ENCODE measurements around the gene USP32. TPM values are rescaled to one million over a fixed set of nuclear protein-coding genes. Genes with fewer than 3 reads are reported as not detected.
"Not testable (repeated sequence)": the region's sequence is repeated elsewhere in the genome, so short reads cannot be mapped to it uniquely, and the experiment has no call there.

Gene USP32
- total RNA-seq, 1 experiment from 2014 or later, result 36.2 TPM

- DNase-seq (ENCODE audit: low read depth), result no peak
Measured at GRCh38 chr17:60403962-60404361, 12.0 kb upstream of the USP32 start.

GRCh38 chr17:60403523-60403810, 11.5 kb upstream of the USP32 start:
- no peak for DNase-seq (ENCODE audit: low read depth)

- DNase-seq (ENCODE audit: low read depth), result no peak
Measured at GRCh38 chr17:60401819-60402218, 9.9 kb upstream of the USP32 start.

- DNase-seq (ENCODE audit: low read depth), result no peak
Measured at GRCh38 chr17:60398227-60398959, 6.5 kb upstream of the USP32 start.

- DNase-seq (ENCODE audit: low read depth), result no peak
Measured at GRCh38 chr17:60396412-60396811, 4.5 kb upstream of the USP32 start.

- DNase-seq (ENCODE audit: low read depth), result no peak
Measured at GRCh38 chr17:60395508-60396065, 3.7 kb upstream of the USP32 start.

- DNase-seq (ENCODE audit: low read depth), result no peak
Measured at GRCh38 chr17:60393840-60394723, 2.1 kb upstream of the USP32 start.

- peak; percentile 77 for DNase-seq (ENCODE audit: low read depth)
Measured at GRCh38 chr17:60392845-60393702, 1.1 kb upstream of the USP32 start.

- DNase-seq (ENCODE audit: low read depth), result no peak
Measured at GRCh38 chr17:60391471-60392041, 377 bp downstream of the USP32 start.

GRCh38 chr17:60390925-60391470, 935 bp downstream of the USP32 start:
- DNase-seq (ENCODE audit: low read depth), result peak; percentile 56

- DNase-seq (ENCODE audit: low read depth), result peak; percentile 39
Measured at GRCh38 chr17:60390186-60390585, 1.7 kb downstream of the USP32 start.

- no peak for DNase-seq (ENCODE audit: low read depth)
Measured at GRCh38 chr17:60388742-60389141, 3.2 kb downstream of the USP32 start.

- DNase-seq (ENCODE audit: low read depth), result no peak
Measured at GRCh38 chr17:60387666-60388065, 4.3 kb downstream of the USP32 start.

- DNase-seq (ENCODE audit: low read depth), result no peak
Measured at GRCh38 chr17:60386147-60387058, 5.5 kb downstream of the USP32 start.

- DNase-seq (ENCODE audit: low read depth), result not testable (repeated sequence)
Measured at GRCh38 chr17:60384921-60385320, 7.0 kb downstream of the USP32 start.

GRCh38 chr17:60383379-60383778, 8.6 kb downstream of the USP32 start:
- no peak for DNase-seq (ENCODE audit: low read depth)

- DNase-seq (ENCODE audit: low read depth), result no peak
Measured at GRCh38 chr17:60381958-60382357, 10.0 kb downstream of the USP32 start.

- not testable (repeated sequence) for DNase-seq (ENCODE audit: low read depth)
Measured at GRCh38 chr17:60379461-60379860, 12.5 kb downstream of the USP32 start.

- DNase-seq (ENCODE audit: low read depth), result not testable (repeated sequence)
Measured at GRCh38 chr17:60378187-60378586, 13.7 kb downstream of the USP32 start.

Data from LHCN-M2 (cell line).